Hepatic stellate cell (primary cell): ENCODE measurements around the gene CACNB4.

Experiments
- DNase-seq: peaks from one replicate; pipeline ENCODE4 v3.0.0; 2011; ENCODE audit warnings: low spot score

Gene CACNB4

DNA sequence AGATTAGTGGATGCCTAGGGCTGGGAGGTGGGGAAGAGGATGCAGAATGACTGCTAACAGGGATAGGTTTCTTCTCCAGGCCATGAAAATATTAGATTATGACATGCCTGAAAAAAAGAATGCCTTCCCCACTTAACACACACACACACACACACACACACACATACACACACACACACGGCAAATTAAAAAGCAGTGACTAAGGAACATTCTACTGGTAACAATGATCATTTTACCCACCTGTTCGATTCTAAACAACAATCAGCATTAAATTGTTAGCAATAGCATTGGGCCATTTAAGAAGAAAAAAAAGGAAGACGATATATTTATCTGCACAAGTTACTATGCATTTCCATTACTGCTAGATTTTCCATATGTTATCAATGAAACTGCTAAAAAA, 10.8 kb downstream of the CACNB4 start:
- no peak for DNase-seq

DNA sequence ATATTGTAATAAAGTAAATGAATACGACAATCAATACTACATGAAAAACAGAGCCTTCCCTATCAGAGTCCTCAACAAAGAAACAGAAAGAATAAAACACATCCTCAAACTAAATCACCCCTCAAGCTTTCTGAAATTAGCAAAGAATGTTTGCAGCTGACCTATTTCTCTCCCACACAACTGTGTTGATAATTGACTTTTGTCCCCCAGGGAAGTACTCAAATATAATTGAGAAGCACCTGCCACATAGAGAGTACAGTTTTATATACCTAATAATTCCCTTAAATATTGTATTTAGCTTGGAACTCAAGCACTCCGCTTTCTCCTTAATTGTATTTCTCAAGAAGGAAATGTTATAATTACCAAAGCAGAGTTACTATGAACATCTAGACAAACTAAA, 12.6 kb downstream of the CACNB4 start:
- no peak for DNase-seq

DNA sequence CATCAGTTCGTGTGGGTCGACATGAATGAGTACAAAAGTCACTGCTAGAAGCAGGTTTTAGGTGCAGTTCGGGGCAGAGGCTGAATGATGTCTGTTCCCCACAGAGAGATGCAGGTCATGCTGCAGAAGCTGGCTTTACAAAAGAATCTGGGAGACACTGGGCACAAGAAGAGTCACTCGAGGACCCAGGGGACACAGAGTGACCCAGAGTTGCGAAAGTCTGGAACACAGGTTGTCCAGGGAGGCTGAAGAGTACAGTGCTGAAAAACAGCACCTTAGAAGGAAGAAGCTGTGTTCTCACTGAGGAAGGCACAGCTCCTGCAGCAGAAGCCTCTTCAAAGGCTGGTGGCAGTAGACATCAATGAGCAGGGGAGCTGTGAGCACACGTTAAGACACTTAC, 14.8 kb downstream of the CACNB4 start:
- DNase-seq: no peak

DNA sequence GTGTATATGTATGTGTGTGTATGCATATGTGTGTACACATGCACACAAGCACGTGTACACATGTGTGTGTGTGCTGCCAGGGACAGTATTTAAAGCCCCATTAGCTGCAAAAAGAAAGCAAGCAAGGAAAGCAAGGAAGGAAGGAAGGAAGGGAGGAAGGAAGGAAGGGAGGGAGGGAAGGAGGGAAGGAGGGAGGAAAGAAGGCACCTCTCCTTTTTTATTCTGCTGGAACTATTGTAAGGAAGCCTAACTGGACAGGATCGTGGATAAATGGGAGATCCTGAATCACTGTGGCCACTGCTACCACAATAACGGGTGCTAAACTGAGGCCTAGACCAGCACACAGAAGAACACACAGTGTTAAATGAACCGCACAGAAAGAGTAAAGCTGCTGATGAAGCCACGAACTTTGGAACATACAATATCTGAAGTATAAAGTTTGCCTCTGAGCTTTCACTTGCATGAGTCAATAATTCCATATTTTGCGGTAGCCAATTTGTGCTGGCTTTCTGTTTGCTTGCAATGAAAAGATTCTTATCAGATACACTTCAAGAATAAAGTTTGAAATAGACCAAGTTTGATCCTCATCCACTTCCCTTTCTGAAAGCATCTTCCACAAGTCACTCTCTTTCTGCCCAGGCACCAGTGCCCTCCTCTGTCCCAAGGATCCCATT, 15.5 kb downstream of the CACNB4 start:
- DNase-seq: no peak

DNA sequence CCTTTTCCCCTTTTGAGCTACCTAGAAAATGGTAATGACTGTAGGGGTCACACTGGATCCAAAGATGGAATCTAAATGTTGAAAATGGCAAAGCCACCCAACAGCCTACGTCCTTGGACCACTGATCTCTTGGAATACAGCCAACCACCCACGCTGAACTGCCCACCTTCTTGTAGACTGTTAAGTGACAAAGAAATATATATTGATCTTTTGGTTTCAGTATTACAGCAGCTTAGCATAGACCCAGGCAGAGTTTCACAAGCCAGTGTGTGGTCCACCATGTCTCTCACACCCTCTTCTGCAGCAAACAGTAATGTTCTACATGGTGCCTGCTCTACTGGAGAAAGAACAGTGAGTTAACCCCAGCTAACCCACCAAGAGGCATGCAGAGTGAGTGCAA, 20.2 kb downstream of the CACNB4 start:
- DNase-seq: no peak

DNA sequence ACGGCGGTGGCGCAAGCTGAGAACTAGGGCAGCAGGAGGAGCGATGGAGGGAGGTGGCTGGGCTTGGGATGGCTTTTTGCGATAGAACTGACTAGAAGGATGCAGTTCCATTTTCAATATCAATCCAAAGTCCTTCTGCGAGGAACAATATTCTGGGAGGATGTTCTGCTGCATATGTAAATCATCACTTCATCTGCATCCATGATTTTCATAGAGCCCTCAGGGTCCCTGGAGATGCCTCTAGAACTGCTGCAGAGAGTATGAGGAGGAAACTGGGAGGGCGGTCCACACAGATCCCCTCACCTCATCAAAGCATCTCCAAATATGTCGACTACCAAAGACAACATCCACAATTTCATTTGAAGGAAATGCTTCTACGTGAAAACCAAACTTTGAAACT, 20.8 kb downstream of the CACNB4 start:
- no peak for DNase-seq

DNA sequence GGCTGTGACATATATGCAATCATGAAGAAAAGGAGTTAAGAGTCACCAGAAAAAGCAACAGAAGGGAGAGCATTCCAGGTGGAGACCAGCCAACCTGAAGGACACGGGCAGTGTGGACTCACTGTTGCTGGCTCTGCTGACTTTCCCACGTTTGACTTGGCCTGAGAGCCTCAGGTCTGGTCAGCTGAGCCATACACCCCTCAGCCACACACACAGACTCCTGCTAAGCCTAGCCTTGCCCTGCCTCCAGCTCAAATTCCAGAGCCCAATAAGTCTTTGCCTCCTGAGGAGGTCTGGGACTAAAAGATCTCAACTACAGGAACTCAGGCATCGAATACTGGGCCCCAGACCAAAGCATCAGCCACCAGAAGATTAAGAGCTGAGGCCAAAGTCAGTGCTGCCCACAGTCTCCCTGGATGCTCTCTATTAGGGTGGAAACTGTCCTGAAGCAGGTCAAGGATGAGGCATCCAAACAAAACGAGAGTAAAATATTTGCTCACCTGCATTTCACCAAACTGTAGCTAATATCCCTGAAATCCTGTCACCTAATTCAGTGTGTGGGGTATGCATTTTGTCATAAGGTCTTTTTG, 23.3 kb downstream of the CACNB4 start:
- no peak for DNase-seq

DNA sequence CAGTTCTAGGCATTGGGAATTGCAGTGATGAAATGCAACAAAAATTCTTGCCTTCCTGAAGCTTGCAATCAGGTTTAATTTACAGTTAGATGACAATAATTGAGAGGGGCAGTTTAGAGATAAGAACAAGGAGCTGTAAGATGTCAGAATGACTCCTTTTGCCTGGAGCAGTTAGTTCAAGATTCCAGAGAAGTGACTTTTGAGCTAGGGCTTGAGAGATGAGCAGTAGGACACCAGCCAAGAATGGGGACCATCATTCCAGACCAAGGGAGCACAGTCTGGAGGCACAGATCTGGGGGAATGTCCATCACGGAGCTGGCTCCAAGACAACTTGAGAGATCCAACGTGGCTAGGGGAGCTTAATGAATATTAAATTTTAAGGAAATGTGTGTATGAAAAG, 26.8 kb downstream of the CACNB4 start:
- DNase-seq: no peak

DNA sequence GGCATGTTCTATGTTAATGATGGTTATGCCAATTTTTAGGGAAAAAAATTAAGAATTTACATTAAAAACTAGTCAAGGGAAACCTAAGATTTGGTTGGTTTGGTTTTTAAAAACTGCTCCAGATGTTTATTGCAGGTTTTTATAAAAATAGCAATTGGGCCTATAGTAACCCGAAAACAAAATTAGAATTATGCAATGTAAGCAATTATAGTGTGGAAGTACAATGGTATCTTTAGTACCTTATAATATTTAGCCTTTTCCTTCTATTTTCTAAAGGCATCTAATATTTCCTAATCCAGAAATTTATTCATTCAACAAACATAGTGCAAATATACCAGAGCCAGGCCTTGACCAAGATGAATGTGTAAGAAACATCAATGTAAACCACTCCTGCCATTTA, 27.3 kb downstream of the CACNB4 start:
- no peak for DNase-seq

DNA sequence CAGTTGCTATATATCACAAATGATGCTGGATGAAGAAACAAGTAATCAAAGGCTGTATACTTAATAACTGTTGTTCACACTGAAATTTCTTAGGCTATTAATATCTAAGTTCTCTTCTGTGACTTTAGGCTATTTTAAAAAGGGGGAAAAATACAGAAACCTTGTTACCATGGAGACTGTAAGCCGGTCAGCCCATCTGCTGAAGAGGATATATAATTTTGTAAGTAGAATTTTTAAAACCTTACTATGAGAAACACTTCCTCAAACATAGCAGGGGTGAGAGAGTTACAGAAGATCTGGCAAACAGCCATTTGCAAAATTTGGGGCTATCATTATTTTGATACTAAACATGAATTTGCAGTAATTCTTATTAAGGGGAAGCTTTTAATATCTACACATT, 27.8 kb downstream of the CACNB4 start:
- no peak for DNase-seq

DNA sequence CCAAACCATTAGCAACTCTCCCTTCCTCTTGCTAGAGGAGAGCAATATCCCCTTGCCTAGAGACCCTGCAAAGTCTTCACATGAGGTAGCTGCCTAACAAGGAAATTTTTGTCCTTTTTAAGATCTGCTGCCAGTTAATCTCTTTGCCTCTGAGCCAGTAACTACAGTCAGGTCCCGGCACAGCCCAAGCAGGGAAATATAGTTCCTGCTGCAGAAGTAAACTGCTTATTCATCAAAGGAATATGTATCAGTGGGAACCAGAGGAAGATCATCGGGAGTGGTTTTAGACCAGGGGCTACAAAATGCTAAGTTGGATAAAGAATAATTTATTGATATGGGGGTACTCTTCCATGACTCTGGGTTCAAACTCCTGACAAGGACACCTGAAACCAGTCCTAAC, 30.6 kb downstream of the CACNB4 start:
- no peak for DNase-seq

DNA sequence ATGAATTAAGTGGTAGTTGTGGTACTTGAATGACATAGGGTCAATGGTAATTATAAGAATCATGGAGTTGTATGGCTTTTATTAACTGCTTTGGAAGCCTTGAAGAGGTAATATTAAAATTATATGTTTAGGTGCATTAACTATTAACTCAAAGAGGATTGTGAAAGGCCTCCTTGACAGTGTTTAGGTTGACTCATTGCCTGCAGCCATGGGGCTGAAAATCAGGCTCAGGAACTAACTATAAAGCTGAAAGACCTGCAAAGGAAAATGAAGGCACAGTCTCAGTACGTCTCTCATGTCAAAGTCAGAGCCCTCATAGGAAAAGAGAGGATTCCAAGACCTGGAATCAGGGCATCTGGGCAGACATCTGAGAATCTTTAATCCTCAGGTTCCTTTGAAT, 31.0 kb downstream of the CACNB4 start:
- DNase-seq: no peak

DNA sequence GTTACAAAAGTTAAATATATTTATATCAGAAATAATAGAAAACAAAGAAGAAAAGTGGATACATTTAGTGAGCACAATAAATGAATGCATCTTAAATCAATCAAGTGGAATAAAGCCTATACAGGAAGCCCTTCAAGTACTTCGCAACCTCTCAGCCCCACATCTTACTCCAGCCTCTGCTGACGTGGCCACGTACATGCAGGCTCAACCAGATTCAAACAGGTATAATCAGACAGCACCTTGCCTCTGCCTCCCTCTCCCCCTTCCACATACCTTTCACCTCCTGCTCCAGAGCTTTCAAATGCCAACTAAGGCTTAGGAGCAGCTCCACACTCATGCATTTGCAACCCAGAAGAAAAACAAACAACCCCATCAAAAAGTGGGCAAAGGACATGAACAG, 32.9 kb downstream of the CACNB4 start:
- no peak for DNase-seq

DNA sequence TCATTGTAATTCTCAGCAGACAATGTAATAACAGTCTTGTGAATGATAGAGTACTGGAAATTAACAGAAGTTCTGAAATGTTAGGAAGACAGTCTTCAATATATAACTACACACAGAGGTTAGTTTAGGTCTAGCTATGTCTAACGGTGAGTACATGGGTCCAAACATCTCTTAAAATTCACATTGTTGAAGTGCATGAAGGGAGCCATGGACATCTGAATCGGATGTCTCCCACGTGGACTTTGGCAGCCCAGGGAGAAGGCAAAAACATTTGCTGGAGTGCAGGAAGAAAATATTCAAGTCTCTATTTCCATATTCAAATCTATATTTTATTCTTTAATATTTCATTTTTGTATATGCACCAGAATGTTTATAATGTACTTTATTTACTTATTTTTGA, 34.8 kb downstream of the CACNB4 start:
- DNase-seq: no peak

DNA sequence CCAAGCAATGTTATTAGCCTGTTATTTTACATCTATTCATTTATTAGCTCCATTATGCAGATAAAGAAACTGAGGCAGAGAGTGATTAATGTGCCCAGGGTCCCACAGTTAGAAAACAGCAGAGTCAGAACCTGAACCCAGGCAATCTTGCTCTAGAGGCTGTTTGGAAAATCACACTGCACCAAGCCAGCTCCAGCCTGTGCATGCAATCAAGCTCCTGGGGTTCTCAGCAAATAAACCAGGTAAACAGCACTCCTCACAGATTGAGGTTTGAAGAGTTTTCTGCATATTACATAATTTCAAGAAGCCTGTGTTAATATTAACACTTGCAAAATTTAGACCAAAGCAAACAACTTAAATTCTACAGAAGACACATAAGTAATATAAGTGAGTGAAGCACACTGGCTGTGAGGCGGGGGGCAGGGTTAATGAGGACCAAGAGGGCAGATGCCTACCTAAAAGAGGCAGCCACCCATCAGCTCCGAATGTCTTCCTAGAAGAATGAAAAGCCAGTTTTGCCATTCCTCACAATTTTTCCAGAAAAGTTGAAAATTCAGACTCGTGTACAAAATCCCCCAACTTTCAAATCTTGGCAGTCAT, 35.4 kb downstream of the CACNB4 start:
- DNase-seq: no peak

DNA sequence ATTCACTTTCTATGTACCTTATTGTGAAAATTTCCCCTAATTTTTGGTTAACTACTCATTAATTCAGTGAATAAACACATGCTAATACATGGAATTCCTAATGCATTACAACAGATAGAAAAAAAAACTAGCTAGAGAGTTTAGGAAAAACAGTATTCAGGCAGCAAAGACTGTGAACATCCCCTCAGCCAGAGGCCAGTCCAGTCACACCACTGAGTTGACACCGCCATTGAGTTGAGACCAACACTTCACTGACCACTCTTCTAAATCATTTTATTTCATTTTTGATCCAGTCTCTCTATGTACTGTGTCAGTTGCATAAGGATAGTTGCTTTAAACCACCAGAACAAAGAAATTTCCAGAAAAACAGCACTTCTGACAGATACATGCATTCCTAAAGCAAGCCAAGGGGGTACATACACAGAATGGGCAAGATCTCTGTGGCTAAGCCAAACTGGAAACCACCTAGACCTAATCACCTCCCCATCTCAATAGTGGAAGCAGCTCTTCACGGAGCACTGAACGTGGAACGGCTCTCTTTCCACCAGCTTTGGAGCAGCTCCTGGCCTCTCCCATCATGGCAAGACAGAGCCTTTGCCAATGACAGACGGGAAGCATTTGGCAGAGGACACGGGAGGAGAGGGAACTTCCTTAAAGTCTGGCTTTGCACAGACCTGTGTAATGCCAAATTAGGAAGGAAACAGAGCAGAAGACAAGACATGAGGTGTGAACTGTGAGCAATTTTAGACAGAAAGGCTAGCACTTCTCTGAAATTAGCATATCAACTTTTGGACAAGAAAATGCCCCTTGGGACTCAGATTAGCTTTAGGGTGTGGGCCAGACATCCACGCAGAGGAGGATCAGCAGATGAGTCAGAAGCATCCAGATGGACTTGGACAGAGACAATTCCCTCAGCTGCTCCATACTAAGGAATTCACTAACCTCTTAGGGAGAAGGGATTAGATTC, 36.4 kb downstream of the CACNB4 start:
- DNase-seq: peak; percentile 84

DNA sequence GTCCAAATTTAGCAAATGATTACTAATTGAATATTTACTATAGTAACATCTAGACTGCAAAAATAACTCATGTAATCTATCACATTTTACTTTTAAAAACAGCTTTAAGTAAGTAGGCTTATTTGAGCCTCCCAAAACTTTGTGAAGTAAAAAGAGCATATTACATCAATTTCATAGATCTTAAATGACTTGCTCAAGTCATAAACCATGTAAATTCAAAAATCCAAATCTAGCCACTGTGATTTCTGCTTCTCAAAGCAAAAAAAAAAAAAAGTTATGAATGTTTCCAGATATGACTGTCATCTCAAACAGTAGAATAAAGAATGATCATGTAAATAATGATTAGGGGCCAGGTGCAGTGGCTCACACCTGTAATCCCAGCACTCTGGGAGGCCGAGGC, 37.5 kb downstream of the CACNB4 start:
- DNase-seq: no peak

DNA sequence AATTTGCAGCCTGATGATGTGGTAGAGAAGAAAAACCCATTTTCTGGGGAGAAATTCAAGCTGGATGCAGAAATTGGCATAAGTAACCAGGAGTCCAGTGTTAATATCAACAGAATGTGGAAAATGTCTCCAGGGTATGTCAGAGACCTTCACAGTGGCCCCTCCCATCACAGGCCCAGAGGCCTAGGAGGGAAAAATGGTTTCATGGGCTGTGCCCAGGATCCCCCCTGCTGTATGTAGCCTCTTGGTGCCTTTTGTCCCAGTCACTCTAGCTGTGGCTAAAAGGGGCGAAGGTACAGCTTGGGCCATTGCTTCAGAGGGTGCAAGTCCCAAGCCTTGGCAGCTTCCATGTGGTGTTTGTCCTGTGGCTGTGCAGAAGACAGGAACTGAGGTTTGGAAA, 40.2 kb downstream of the CACNB4 start:
- no peak for DNase-seq

DNA sequence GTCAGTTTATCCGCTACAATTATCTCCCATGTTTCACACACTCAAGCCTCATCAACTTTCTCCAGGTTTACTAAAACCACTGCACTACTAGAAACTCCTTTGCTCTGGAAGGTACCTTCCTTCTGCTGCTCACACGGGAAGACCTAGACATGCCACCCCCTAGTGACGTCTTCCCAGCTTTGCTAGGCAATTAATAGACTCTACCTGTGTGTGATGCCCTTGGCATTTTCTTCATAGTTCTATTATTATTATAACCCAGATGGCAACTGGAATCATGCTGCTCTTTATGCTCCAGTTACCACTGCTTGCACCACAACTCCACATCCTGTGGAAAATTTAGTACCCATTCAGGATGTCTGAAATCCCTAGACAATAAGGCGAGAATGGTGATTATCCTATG, 42.4 kb downstream of the CACNB4 start:
- DNase-seq: no peak

DNA sequence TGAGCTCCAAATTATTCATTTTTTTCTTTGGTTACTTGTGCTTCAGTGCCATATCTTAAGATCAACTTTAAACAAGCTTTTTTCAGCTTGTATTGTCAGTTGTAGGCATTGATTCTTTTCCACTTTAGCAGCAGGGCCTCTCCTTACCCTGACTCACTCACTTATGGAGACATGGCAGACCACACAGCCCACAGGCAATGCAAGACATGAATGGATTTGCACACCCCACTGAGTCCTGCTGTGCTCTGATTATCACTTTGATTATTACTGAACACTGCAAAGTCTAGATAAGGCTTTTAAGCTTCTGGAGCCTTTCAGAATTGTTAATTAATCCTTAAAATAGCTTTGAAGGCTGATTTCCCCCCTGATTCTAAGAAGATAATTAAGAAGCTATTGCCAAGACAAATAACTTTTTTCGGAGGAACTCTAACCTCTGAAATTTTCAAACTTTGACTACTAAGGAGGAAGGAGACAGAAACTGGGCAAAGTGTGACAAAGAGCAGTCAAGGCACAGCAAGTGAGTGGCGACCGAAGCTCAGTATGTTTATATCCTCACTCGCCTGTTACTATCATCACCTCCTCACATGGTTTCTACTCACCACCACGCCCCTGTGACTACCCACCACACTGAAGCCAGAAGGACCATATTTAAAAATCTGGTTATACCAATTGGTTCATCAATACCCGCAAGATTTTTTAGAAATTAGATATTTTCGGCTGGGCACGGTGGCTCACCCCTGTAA, 43.3 kb downstream of the CACNB4 start:
- DNase-seq: no peak

DNA sequence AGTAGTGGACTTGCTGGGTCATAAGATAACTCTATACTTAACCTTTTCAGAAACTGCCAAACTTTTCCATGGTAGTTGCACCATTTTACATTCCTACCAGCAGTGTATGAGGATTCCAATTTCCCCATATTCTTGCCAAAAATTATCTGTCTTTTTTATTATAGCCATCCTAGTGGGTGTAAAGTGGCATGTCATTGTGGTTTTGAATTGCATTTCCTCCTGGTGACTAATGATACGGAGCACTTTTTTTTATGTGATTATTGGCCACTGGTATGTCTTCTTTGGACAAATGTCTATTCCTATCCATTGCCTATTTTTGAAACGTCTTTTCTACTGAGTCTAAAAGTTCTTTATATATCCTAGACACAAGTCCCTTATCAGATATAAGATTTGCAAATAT, 44.3 kb downstream of the CACNB4 start:
- peak; percentile 57 for DNase-seq

DNA sequence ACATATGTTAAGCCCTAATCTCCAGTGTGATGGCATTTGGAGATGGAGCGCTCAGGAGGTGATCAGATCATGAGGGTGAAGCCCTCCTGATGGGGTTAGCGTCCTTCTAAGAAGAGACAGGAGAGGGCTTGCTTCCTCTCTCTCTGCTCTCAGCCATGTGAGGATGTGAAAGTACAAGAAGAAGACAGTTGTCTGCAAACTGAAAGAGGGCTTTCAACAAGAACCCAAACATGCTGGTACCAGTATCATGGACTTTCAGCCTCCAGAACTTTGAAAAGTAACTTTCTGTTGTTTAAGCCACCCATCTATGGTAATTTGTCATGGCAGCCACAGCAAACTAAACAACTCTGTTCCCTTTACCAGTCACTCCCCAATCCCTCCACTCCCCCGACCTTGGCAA, 47.4 kb downstream of the CACNB4 start:
- DNase-seq: no peak
